Measurements from ENCODE around the gene SETD1B.
"Not testable (repeated sequence)": the region's sequence is repeated elsewhere in the genome, so short reads cannot be mapped to it uniquely, and the experiment has no call there.

Gene SETD1B

DNA sequence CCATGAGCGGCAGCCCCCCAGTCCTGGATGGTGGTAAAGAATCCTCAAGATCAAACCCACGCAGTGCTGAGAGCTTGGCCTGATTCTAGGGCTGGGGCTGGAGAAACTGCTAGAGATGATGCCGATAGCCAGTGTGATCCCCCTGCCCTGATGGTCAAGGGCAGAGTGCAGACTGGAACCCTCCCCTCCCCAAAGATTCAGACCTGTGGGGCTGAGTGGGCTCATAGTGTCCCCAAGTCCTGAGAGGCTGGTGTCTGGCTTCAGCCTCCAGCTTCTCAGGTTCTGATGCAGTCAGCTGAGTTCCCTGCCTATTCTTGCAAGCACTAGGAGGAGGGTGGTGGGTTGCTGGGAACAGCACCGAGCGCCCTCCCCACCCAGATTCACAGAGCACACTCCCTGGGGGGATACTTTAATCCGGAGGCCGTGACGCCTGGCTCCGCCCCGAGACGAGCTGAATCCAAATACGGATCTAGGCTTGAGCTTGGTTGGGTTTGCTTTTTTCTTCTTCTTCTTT is 22.3 kb upstream of the SETD1B start:
- no peak for DNase-seq

DNA sequence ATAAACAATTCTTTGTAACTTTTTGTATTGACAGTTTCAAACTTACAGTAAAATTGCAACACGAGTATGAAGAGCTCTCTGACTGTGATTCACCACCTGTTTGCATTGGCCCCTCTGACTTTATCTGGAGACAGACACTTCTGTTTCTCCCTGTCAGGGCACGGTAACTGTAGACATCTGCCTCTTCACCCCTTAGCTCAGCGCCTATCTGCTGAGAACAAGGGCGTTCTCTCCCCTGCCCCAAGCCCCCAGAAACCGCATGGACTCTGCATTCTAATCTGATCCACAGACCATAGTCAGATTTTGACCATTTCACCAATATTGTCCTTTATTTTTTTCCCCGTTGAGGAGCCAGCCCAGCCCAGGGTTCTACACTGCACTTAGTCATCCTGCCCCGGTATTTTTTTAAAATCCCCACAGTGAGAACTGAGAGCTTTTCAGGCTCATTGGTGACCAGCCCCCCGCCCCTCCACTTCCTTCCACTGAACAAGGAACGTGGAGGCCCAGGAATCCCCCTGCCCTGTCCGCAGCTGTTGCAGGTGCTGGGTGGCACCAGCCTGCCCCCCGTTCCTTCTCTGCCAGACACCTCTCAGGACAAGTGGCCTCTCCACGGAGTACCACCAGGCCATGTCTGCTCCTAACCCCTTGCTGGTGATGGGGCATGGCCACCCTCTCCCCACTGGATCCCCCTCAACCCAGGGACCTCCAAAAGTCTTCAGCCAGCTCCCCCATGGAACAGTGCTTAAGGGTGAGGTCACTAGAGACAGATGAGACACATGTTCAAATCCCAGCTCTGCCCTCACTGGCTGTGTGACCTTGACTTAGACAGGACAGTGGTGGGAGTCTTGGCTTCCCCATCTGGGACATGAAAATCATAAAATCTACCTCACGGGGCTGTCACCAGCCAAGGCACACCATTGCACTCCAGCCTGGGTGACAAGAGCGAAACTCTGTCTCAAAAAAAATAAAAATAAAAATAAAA is 21.5 kb upstream of the SETD1B start:
- DNase-seq = peak; percentile 49

DNA sequence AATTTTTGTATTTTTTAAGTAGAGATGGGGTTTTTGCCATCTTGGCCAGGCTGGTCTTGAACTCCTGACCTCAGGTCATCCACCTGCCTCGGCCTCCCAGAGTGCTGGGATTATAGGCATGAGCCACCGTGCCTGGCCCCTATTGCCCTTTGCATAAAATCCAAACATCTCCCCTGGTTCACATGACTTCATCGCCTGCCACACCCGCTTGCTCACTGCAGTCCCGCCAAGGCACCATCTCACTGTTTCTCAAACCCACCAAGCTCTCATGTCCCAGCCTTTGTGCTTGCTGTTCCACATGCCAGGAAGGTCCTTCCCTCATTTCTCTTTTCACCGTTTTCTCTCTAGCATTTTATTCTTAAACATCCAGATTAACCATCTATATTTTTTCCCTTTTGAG is 20.0 kb upstream of the SETD1B start:
- no peak for DNase-seq

DNA sequence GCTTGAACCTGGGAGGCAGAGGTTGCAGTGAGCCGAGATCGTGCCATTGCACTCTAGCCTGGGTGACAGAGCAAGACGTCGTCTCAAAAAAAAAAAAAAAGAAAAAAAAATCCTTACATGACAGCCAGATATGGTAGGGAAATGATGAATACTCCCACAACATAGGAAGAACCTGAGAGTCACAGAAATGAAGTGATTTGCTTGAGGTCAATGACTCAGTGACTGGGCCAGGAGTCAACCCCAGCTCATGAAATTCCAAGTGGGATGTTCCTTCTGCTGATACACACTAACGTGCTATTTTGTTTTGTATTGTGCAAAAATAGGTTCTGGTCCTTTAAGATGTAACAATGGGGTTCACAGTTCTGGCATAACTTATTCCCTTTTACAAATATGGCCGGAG is 19.3 kb upstream of the SETD1B start:
- no peak for DNase-seq

DNA sequence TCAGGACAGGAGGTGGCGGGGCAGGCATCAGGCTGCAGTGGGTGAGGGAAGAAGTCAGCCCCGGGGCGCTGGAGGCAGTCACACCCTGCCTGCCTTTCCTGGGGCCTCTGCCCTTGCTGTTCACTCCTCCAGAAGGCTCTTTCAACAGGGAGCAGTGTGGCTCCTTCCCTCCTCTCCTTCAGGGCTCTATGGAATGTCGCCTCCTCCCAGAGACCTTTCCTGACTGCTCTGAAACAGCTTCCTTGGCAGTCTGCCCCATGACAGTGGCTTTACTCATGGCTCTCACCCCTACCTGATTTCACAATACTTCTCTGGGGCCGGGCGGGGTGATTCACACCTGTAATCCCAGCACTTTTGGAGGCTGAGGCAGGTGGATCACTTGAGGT is 17.4 kb upstream of the SETD1B start:
- DNase-seq = peak; percentile 52

DNA sequence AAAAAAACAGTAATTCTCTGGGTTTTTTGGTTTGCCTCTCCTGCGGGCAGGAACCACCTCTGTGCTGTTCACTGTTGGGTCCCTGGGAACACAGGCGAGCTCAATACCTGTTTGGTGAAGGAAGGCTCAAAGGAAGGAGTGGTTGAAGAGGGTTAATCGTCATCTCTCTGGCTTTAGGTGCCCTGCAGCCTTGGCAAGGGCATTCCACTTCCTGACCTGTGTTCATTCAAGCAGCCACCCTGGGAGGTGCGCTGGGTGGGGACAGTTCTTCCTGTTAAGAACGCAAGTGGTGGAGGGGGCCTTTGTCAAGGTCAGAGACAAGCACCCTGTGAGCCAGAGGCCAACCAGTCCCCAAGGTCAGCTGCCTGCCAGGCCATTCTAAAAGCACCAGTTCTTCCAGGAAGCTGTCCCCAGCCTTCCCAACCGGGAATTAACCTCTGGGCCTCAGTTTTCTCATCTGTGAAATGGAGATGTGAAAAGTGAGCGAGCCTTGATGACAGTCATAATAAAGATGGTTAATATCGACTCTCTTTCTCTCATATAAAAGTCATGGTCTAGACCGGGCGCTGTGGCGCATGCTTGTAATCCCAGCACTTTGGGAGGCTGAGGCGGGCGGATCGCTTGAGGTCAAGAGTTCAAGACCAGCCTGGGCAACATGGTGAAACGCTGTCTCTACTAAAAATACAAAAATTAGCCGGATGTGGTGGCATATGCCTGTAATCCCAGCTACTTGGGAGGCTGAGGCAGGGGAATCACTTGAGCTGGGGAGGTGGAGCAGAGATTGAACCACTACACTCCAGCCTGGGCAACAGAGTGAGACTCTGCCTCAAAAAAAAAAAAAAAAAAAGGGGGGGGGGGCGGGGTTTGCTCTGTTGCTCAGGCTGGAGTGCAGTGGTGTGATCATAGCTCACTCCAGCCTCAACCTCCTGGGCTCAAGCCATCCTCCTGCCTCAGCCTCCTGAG is 16.5 kb upstream of the SETD1B start:
- DNase-seq = peak; percentile 41

DNA sequence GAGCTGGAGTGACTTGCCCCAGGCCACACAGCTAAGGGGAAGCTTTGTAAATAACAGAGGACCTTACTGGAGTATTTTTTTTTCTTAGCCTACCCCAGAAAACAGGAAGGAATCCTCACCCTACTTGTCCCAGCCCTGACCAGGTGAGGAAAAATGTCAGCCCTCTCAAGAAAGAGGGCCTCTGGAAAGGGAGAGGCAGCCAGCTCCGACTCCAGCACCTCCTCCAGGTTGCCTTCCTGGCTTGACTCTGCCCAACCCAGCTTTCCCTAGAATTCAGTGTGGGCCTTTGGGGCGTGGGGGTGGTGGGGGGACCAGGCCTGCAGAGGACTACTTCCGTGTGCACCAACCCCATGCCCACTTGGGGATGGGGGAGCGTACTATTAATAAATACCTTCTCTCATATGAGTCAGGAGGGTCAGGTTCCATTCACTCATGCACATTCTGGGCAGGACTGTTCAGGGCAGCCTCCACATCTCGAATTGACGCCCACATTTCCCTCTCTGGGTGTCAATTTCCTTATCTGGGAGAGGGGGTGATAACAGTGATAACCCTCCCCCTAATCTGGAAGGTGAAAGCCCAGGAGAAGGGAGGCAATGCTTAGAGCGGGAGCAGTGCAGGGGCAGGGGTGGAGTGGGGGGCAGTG is 15.5 kb upstream of the SETD1B start:
- DNase-seq = no peak

DNA sequence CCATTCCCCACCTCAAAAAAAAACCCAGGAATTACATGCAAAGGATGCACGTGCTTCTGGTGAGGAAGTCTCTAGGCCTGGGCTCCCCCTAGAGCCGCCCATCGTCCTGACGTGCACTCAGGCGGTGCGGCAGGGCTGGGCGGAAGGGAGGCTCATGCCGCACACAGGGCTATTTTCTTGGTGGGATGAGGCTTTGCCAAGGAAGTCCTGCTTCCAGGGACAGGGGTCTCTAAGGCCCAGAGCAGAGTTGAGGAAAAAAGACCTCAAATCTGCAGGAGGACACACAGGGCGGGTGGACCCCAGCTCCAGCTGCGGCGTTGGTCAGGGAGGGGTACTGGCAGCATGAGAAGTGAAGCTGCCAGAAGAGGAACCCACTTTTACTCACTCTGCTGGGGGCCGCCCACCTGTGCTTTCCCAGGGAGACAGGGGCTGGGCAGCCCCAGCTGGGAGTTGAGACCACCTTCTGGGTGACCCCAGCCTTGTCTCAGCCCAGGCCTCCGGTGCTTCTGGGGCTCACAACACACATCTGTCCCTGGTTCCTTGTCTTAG is 14.5 kb upstream of the SETD1B start:
- DNase-seq = no peak

DNA sequence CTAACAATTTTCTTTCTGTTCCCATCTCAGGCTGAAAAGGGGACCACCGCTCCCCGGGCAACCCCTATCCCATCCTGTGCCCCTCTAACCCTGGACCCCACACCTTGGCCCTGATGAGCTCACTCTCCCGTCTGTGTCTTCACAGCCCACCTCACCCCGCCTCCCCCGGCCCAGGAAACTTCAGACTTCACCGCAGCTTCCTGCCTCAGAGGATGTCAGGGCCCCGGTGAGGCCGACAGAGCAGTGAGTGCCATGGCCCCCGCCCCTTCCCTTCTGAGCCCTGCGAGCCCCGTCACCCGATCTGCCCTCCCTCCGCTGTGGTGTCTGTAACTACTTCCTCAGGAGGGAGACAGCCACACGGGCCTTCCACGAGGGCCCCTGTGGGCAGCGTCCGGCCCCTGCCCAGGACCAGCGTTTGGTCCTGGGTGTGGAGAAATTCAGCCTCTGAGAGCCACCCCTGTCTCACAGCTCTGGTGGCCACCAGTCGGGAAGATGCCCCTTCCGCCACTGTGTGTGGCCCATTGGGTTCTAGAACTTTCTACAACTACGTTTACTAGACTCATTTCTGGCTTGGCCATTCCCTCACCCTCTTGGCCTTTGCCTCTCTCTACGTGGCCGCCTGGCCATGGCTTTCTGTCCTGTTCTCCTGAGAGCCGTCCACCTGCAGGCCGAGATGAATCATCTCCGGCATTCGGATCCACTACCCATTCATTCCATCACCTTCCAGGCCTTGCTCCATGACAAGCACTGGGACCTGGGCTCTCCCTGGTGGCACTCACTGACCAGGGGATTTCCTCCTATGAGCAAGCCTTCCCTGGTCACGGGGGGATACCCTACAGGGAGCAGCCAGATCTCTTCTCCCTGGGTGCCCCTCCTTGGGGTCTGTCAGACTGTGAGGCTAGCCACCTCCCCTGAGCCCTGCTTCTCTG is 13.7 kb upstream of the SETD1B start:
- DNase-seq = peak; percentile 90

DNA sequence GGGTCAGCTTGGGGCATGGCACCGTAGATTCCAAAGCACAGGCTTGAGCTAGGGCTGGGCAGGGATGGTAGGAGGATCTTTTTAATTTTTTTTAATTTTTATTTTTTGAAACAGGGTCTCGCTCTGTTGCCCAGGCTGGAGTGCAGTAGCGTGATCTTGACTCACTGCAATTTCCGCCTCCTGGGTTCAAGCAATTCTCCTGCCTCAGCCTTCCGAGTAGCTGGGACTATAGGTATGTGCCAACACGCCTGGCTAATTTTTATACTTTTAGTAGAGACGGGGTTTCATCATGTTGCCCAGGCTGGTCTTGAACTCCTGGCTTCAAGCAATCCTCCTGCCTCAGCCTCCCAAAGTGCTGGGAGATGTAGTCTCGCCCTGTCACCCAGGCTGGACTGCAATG is 13.0 kb upstream of the SETD1B start:
- not testable (repeated sequence) for DNase-seq

DNA sequence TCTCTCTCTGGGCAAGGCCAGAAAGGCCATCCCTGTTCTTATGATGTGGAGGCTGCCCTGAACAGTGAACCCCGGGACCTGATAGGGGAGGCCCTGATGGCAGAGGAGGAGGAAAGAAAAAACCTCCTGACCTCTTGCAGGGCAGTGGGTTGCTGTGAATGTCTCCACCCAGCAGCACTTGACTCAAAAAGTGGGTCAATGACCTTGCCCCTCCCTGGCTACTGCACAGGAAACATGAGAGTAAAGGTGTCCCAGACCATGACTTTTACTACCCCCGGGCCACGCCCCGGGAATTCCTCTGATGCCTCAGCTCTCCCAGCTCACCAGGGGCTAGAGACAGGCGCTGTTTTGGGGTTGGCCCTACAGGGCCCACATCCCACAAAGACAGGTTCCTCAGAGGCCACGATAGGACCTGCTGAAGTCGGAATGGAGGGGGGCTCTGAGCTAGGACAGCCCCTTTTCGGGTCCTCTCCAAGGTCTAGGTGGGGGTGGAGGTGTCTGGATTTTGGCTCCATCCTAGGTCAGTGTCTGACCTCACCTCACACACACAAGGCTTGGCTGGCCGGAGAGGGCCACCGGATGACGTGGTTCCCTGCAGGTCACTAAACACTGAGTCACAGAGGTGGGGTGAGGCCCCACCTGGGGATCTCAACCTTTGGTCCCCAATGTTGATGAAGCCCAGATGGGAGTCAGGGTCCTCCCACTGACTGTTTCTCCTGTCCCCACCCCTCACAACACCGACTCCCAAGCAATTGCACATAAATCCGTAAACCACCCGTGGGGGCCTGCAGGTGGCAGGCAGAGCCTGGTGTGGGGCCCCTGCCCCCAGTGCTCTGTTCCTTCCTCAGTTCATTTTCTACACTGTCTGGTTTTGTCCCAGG is 11.9 kb upstream of the SETD1B start:
- DNase-seq = no peak

DNA sequence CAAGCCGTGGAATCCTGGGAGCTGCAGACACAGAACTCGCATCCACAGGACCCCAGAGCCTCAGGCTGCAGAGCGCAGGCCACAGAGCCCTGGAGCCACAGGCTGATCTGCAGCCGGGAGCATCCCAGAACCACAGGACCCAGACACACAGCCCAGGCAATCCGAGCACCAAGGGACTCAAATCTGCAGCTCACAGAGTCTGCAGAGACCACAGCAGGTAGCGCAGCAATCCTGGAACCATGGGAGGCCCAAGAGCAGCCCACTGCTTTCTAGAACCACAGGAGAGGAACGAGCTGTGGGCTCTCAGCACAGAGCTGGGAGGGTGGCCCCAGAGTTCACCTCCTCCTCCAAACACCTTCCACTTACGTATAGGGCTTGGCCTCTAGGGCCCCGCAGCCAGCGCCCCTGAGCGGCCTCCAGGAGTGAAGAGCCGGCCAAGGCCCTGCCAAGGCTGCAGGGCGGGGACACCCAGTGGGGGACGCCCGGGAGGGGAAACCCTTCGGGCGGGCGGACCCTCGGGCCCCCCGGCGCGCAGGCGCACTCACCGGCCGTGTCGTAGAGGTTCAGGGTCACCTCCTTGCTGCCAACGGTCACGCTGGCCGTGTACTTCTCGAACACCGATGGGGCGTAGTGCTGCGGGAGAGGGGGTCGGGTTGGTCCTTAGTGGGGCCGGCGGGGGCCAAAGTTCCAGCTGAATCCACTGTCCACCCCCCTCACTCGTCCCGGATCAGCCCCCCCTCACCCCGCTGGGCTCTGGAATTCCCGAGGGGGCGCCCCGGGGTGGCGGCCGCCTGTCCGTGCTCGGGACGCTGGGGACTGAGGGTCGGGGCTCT is 11.0 kb upstream of the SETD1B start:
- DNase-seq = peak; percentile 49

DNA sequence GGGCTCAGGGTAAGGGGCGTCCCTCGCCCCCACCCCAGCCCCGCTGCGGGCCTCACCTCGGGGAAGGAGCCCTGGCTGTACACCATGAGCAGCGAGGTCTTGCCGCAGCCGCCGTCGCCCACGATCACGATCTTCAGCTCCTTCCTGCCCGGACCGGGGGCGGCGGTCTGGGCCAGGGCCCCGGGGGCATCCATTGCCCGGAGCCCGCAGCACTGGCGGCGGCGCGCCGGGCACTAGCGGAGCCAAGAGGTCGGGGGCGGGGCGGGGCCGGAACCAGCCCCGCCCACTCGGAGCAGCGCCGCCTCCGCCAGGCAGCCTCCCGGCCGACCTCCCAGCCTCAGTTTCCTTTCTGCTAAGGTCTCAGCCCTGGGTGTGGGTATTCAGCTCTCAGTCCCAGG is 10.4 kb upstream of the SETD1B start, which contains the start of gene RHOF:
Gene RHOF (minus strand): TSS at position 249 of the 398 bp plus-strand sequence. CDS start 55 bp downstream, at position 194.
- no peak for DNase-seq

DNA sequence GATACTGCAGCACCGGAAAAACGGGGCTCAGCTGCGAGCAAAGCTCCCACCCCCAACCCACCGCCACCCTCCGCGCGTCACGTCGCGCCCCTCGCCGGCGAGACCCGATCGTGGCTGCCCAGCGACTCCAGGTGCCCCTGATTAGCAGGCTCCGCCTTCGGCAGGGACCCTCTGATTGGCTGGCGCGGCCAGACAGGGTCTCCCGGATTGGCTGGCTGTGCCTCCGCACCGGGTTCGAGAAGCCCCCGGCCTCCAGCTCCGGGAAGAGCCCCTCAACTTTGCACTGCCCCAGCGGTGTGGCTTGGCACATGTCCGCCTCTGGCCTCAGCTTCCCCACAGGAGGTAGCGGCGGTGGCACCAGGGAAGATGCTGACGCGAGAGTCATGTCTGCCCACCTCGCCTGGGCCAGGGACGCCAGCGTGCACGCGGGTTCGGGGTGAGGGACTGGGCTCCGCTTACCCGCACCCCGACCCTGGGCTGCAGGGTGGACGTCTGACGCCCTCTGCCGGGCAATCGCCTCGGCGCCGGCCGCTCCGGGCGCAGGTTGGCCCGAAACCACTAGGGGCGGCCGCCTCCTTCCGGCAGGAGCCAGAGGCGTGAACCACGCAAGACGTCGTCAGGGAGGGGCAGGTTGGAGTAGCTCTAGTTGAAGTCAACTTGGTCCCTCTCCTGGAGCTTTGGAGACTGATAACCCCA is 9.8 kb upstream of the SETD1B start:
- peak; percentile 93 for DNase-seq

DNA sequence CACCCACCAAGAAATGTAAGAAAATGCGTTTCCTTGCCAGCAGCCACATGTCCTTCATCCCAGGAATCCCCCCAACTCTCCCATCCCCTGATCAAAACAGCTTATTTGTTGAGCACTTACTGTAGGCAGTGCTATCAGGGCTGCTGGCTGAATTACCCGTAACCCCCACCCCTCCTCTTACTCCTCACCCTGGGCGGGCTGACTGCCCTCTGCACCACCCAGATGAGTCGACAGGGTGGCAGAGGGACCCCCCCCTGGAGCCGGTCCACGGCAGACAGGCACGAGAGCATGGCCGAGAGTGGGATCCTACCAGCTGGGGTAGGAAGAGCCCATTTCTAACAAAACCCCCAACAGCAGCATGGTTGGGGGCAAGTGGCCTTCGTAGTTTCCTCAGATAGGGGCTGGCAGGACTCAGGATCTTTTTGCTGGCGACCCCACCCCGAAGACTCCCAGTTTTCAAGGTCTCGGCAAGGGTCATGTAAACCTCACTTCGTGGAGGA is 9.2 kb upstream of the SETD1B start:
- no peak for DNase-seq

DNA sequence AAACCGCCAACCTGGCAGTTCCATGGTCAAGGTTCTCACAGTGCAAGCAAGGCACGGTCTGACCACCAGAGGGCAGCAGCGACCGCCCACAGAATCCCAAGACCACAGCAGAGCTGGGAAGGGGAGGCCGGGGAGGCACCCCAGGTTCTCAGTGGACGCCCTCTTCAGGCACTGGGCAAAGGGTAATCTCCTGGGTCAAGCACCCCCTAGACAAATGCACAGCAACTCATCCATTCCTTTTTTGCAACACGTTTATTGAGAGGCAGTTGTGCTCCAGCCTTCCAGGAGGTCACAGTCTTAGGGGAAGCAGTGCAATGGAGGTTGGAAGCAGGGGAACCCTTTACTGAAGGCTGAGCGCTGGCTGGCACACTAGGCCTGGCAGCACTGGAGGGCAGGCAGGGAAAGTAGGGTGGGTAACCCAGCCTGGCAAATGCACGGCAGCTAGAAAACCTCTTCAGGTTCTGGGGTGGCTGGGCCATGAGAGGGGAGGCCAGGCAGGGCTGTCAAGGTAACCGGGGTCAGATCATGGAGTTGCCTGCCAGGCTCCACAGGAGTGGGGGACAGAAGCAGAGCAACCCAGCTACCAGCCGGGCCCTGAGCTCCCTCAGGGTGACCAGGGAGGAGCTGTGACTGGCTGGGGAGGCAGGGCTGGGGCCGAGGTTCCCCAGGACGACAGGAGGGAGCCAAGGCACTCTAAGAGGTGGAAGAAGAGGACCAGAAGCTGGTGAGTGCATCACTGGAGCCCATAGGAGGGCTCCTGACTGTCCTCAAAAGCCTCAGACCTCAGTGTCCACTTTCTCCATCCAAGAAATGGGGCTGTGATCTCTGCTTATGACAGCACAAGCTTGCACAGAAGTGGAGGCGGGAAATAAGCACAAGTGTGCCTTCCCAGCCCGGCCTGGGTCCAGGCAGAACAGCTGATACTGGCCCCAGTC is 8.5 kb upstream of the SETD1B start:
- DNase-seq = peak; percentile 87
